Measurements from ENCODE around the gene GMDS.

GRCh38 chr6:2197984-2198383 lies 47.4 kb downstream of the GMDS start:
- no peak for TF ChIP-seq SNAI2 (CRISPR knock-in tag; IDR thresholded peaks at IDR 0.05)
- TF ChIP-seq ZFP30 (CRISPR knock-in tag; IDR thresholded peaks at IDR 0.05) = no peak
- TF ChIP-seq PATZ1 (CRISPR knock-in tag; IDR thresholded peaks at IDR 0.05; ENCODE audit: borderline replicate concordance) = no peak
- no peak for TF ChIP-seq TCF4 (CRISPR knock-in tag; IDR thresholded peaks at IDR 0.05; ENCODE audit: borderline replicate concordance)
- TF ChIP-seq RARB (CRISPR knock-in tag; IDR thresholded peaks at IDR 0.05) = no peak
- no peak for TF ChIP-seq ZFP3 (CRISPR knock-in tag; IDR thresholded peaks at IDR 0.05)
- TF ChIP-seq POU6F1 (CRISPR knock-in tag; IDR thresholded peaks at IDR 0.05; ENCODE audit: borderline replicate concordance, low read depth) = no peak
- no peak for TF ChIP-seq CREB5 (CRISPR knock-in tag; IDR thresholded peaks at IDR 0.05; ENCODE audit: low read depth)
- TF ChIP-seq OSR1 (CRISPR knock-in tag; IDR thresholded peaks at IDR 0.05) = no peak
- TF ChIP-seq ESRRG (CRISPR knock-in tag; IDR thresholded peaks at IDR 0.05) = no peak
- TF ChIP-seq ZNF8 (CRISPR knock-in tag; IDR thresholded peaks at IDR 0.05) = no peak
- TF ChIP-seq ZNF70 (CRISPR knock-in tag; IDR thresholded peaks at IDR 0.05) = no peak
- no peak for TF ChIP-seq ZC3H10 (CRISPR knock-in tag; IDR thresholded peaks at IDR 0.05)

Measured in SK-N-SH treated with all-trans-retinoic acid at 6 μM for 48 hours (cell line).